H9 (cell line): ENCODE measurements around the gene CD81. TPM values are rescaled to one million over a fixed set of nuclear protein-coding genes. Genes with fewer than 3 reads are reported as not detected.

Source experiments
- DNase-seq: peaks from one replicate; pipeline ENCODE4 v3.0.0-alpha.2; 2017
- H2AFZ ChIP-seq: one replicate; pipeline ENCODE4 v1.6.1; 2013; ENCODE audit warnings: mild to moderate bottlenecking, low read length, control low read depth, moderate library complexity
- H2AK5ac ChIP-seq: 2 replicates; pipeline ENCODE4 v1.6.1; 2013; ENCODE audit warnings: low read length, control low read depth, mixed read lengths; ENCODE audit not compliant: insufficient read length
- H2BK120ac ChIP-seq: one replicate; pipeline ENCODE4 v1.6.1; 2013; ENCODE audit warnings: low read depth, mild to moderate bottlenecking, low read length, control low read depth, inconsistent platforms; ENCODE audit not compliant: poor library complexity, severe bottlenecking
- H2BK12ac ChIP-seq: 2 replicates; pipeline ENCODE4 v1.6.1; 2013; ENCODE audit warnings: low read length, control low read depth, mixed read lengths, low read depth; ENCODE audit not compliant: insufficient read length
- H2BK15ac ChIP-seq: 2 replicates; pipeline ENCODE4 v1.6.1; 2013; ENCODE audit warnings: low read depth, low read length, control low read depth
- H2BK20ac ChIP-seq: one replicate; pipeline ENCODE4 v1.6.1; 2013; ENCODE audit warnings: low read depth, mild to moderate bottlenecking, low read length, control low read depth, inconsistent platforms; ENCODE audit not compliant: poor library complexity, severe bottlenecking
- H2BK5ac ChIP-seq: 2 replicates; pipeline ENCODE4 v1.6.1; 2013; ENCODE audit warnings: low read length, control low read depth, mixed read lengths; ENCODE audit not compliant: insufficient read length
- H3K14ac ChIP-seq: 2 replicates; pipeline ENCODE4 v1.6.1; 2013; ENCODE audit warnings: low read length, control low read depth; ENCODE audit not compliant: insufficient read depth
- H3K18ac ChIP-seq: 2 replicates; pipeline ENCODE4 v1.6.1; 2013; ENCODE audit warnings: low read depth, mild to moderate bottlenecking, mixed read lengths, low read length, control low read depth; ENCODE audit not compliant: insufficient read length
- H3K23ac ChIP-seq: 2 replicates; pipeline ENCODE4 v1.6.1; 2013; ENCODE audit warnings: low read length, control low read depth, mixed read lengths, low read depth; ENCODE audit not compliant: insufficient read length
- H3K23me2 ChIP-seq: 2 replicates; pipeline ENCODE4 v1.6.1; 2013; ENCODE audit warnings: low read depth, mild to moderate bottlenecking, mixed read lengths, low read length, control low read depth; ENCODE audit not compliant: insufficient read length, poor library complexity, severe bottlenecking
- H3K27ac ChIP-seq: 2 replicates; pipeline ENCODE4 v1.5.1; 2013; ENCODE audit warnings: low read length, control low read depth, mixed read lengths, low read depth; ENCODE audit not compliant: insufficient read length
- H3K27me3 ChIP-seq: 2 replicates; pipeline ENCODE4 v1.6.1; 2013; ENCODE audit warnings: low read length, control low read depth, inconsistent platforms; ENCODE audit not compliant: insufficient read depth
- H3K4ac ChIP-seq: 2 replicates; pipeline ENCODE4 v1.6.1; 2013; ENCODE audit warnings: low read depth, mild to moderate bottlenecking, control low read depth, inconsistent platforms, low read length, moderate library complexity
- H3K4me1 ChIP-seq: 2 replicates; pipeline ENCODE4 v1.6.1; 2013; ENCODE audit warnings: low read length, control low read depth, inconsistent platforms; ENCODE audit not compliant: insufficient read depth
- H3K4me2 ChIP-seq: 2 replicates; pipeline ENCODE4 v1.6.1; 2013; ENCODE audit warnings: low read length, control low read depth, mixed read lengths; ENCODE audit not compliant: insufficient read length, insufficient read depth
- H3K56ac ChIP-seq: 2 replicates; pipeline ENCODE4 v1.6.1; 2013; ENCODE audit warnings: low read depth, mild to moderate bottlenecking, mixed read lengths, low read length, control low read depth; ENCODE audit not compliant: insufficient read length
- H3K79me1 ChIP-seq: 2 replicates; pipeline ENCODE4 v1.6.1; 2013; ENCODE audit warnings: low read depth, mild to moderate bottlenecking, moderate library complexity, low read length, control low read depth, inconsistent platforms; ENCODE audit not compliant: insufficient read depth, poor library complexity, severe bottlenecking
- H3K79me2 ChIP-seq: 2 replicates; pipeline ENCODE4 v1.6.1; 2013; ENCODE audit warnings: low read length, control low read depth, inconsistent platforms; ENCODE audit not compliant: insufficient read depth
- H3K9ac ChIP-seq: 2 replicates; pipeline ENCODE4 v1.6.1; 2013; ENCODE audit warnings: low read length, control low read depth, mixed read lengths; ENCODE audit not compliant: insufficient read length; ENCODE audit errors: extremely low read depth
- H3K9me3 ChIP-seq: one replicate; pipeline ENCODE4 v1.6.1; 2013; ENCODE audit warnings: low read depth, low read length, inconsistent platforms; ENCODE audit not compliant: control insufficient read depth
- H3T11ph ChIP-seq: one replicate; pipeline ENCODE4 v1.6.1; 2013; ENCODE audit warnings: mild to moderate bottlenecking, low read length, control low read depth, inconsistent platforms
- H4K20me1 ChIP-seq: one replicate; pipeline ENCODE4 v1.6.1; 2013; ENCODE audit not compliant: control insufficient read depth, insufficient read length, insufficient read depth
- H4K5ac ChIP-seq: 2 replicates; pipeline ENCODE4 v1.6.1; 2013; ENCODE audit warnings: low read depth, mild to moderate bottlenecking, mixed read lengths, low read length, control low read depth; ENCODE audit not compliant: insufficient read length
- H4K8ac ChIP-seq: replicated peaks from 2 replicates; pipeline ENCODE4 v1.6.1; 2013; ENCODE audit warnings: low read length, control low read depth, mixed read lengths, low read depth; ENCODE audit not compliant: insufficient read length
- H4K91ac ChIP-seq: 2 replicates; pipeline ENCODE4 v1.6.1; 2013; ENCODE audit warnings: low read depth, mild to moderate bottlenecking, moderate library complexity, mixed read lengths, low read length, control low read depth; ENCODE audit not compliant: insufficient read length
- H3K27ac Mint-ChIP-seq, 3 experiments: 2 replicates in 2 of 3; 3 replicates in 1 of 3; pipeline ENCODE4 v1.8.0; 2020 to 2021; ENCODE audit warnings: mixed read lengths in 3 of 3, mild to moderate bottlenecking in 1 of 3, moderate library complexity in 1 of 3
- H3K27me3 Mint-ChIP-seq: 2 replicates; pipeline ENCODE4 v1.8.0; 2021; ENCODE audit warnings: low read depth, mild to moderate bottlenecking, moderate library complexity, mixed read lengths
- H3K36me3 Mint-ChIP-seq, 3 experiments: 2 replicates in 2 of 3; 3 replicates in 1 of 3; pipeline ENCODE4 v1.8.0; 2020 to 2021; ENCODE audit warnings: low read depth in 3 of 3, mixed read lengths in 3 of 3; ENCODE audit not compliant: insufficient read depth in 1 of 3
- H3K4me1 Mint-ChIP-seq, 2 experiments: 2 replicates each; pipeline ENCODE4 v1.8.0; 2020; ENCODE audit warnings: mixed read lengths in 2 of 2
- H3K4me3 Mint-ChIP-seq, 2 experiments: 2 replicates in 1 of 2; 3 replicates in 1 of 2; pipeline ENCODE4 v1.8.0; 2020 to 2021; ENCODE audit warnings: mild to moderate bottlenecking in 2 of 2, mixed read lengths in 2 of 2, moderate library complexity in 1 of 2
- H3K9me3 Mint-ChIP-seq, 2 experiments: 2 replicates in 1 of 2; 3 replicates in 1 of 2; pipeline ENCODE4 v1.8.0; 2020; ENCODE audit warnings: mild to moderate bottlenecking in 2 of 2, mixed read lengths in 2 of 2, moderate library complexity in 1 of 2
- CTCF ChIP-seq: fragments of 200-600 bp; sonication (generic); conservative IDR thresholded peaks from 3 replicates; pipeline ENCODE4 v1.8.0; 2021; ENCODE audit warnings: antibody characterized with exemption, mild to moderate bottlenecking
- WGBS: extraction: QIAGEN DNeasy Blood & Tissue Kit; methylation state at CpG from one replicate; pipeline ENCODE4 v1.1.7; 2013; ENCODE audit warnings: missing lambda C conversion rate, low lambda C conversion rate, mixed read lengths; ENCODE audit not compliant: insufficient read length; ENCODE audit errors: extremely low coverage; 5-methylcytosine and 5-hydroxymethylcytosine counted together
- total RNA-seq: library from RNA; stranded (reverse); gene quantifications from 2 replicates; pipeline ENCODE4 v1.2.1, GENCODE V29; 2021

The CD81 gene
- total RNA-seq, 1 experiment from 2014 or later: 246 TPM

- Histone ChIP-seq H3K23me2 (peaks cover 13% of the 10 kb centered on the region), H2BK120ac (no peak overlapping the region), H3K4me1 (no peaks in the 10 kb centered on the region), H4K5ac (no peak overlapping the region), H3T11ph (no peak overlapping the region), H3K9me3 (no peaks in the 10 kb centered on the region), H2BK5ac (no peak overlapping the region), H2BK15ac (no peak overlapping the region), H4K91ac (no peak overlapping the region), H3K4ac (no peak overlapping the region), H4K8ac (no peak overlapping the region), H3K4me2 (peak overlapping the region; percentile 73), H3K56ac (no peak overlapping the region), H3K9ac (peak overlapping the region; percentile 90), H3K23ac (no peak overlapping the region), H2AK5ac (no peak overlapping the region), H2BK20ac (no peak overlapping the region), H3K18ac (no peak overlapping the region), H3K27ac (no peak overlapping the region), H3K79me2 (no peaks in the 10 kb centered on the region), H2AFZ (no peak overlapping the region), H3K79me1 (no peaks in the 10 kb centered on the region), H3K27me3 (no peaks in the 10 kb centered on the region), H3K14ac (peak overlapping the region; percentile 54; the same call in 1 of the 2 replicates), H4K20me1 (no peaks in the 10 kb centered on the region), H2BK12ac (no peak overlapping the region)
- H3K4me3 Mint-ChIP-seq: peak overlapping the region; percentile 81 to 88
- DNase-seq: no peak
- no CpG with 5 or more reads among the region's 12 CpGs for WGBS
- H3K9me3 Mint-ChIP-seq: no peaks in the 10 kb centered on the region
- H3K27ac Mint-ChIP-seq: peak overlapping the region in 2 of 3 experiments; percentile 34 to 38; a peak in 4 of 7 replicates
- peak; percentile 36; the same call in 1 of the 3 replicates for TF ChIP-seq CTCF
- H3K27me3 Mint-ChIP-seq: peaks cover 2% of the 10 kb centered on the region; the same call in 1 of the 2 replicates
- H3K4me1 Mint-ChIP-seq: peaks cover 3 to 8% of the 10 kb centered on the region in 2 experiments
- H3K36me3 Mint-ChIP-seq: peaks cover 4 to 36% (median 25%) of the 10 kb centered on the region in 3 experiments; a peak in 6 of 7 replicates
Measured at GRCh38 chr11:2401436-2401984, 24.4 kb downstream of the CD81 start.
